Tibial nerve (tissue), 4 donors: Measurements from ENCODE around the gene ST6GALNAC3. TPM values are rescaled to one million over a fixed set of nuclear protein-coding genes. Genes with fewer than 3 reads are reported as not detected.

Experiments used
- DNase-seq, 2 donors: peaks; one replicate each; pipeline ENCODE4 v3.0.0-alpha.2; 2019; ENCODE audit warnings: low spot score in 2 of 2
- H3K27ac ChIP-seq, 4 donors: fragments of 200-600 bp; sonication (generic) in 3 of 4; one replicate each; pipeline ENCODE4 v1.5.1; 2017 to 2019; ENCODE audit warnings: mild to moderate bottlenecking in 1 of 4
- H3K27me3 ChIP-seq, 2 donors: fragments of 200-600 bp; sonication (generic) in 1 of 2; one replicate each; pipeline versions ENCODE4 v1.5.1 to v1.6.0; 2017 to 2019
- H3K36me3 ChIP-seq, 3 donors: fragments of 200-600 bp; sonication (generic); one replicate each; pipeline ENCODE4 v1.5.1; 2018 to 2019
- H3K4me1 ChIP-seq, 4 donors: fragments of 200-600 bp; sonication (generic) in 3 of 4; one replicate each; pipeline ENCODE4 v1.5.1; 2017 to 2019
- H3K4me3 ChIP-seq, 4 donors: fragments of 200-600 bp; sonication (generic) in 3 of 4; one replicate each; pipeline ENCODE4 v1.5.1; 2017 to 2019; ENCODE audit warnings: mild to moderate bottlenecking in 1 of 4, moderate library complexity in 1 of 4
- H3K9me3 ChIP-seq, 4 donors: fragments of 200-600 bp; sonication (generic) in 3 of 4; one replicate each; pipeline ENCODE4 v1.5.1; 2017 to 2019
- CTCF ChIP-seq, 5 experiments: fragments of 200-600 bp in 3 of 5; fragments of 450-650 bp in 2 of 5; sonication (generic) in 3 of 5; IDR thresholded peaks; one replicate each; pipeline ENCODE4 v1.5.1; 2016 to 2019; ENCODE audit warnings: antibody characterized with exemption in 5 of 5, mild to moderate bottlenecking in 3 of 5, moderate library complexity in 2 of 5
- EP300 ChIP-seq, 2 donors: sonication (generic); formaldehyde crosslinking; IDR thresholded peaks; one replicate each; pipeline ENCODE4 v1.6.1; 2017; ENCODE audit warnings: antibody characterized with exemption in 2 of 2, mild to moderate bottlenecking in 1 of 2
- POLR2A ChIP-seq, 2 donors: fragments of 450-650 bp; IDR thresholded peaks; one replicate each; pipeline ENCODE4 v1.6.1; 2017; ENCODE audit warnings: antibody characterized with exemption in 2 of 2, mild to moderate bottlenecking in 2 of 2, moderate library complexity in 2 of 2
- WGBS, 2 donors: methylation state at CpG; one replicate each; pipeline ENCODE4 v1.1.5; 2018; 5-methylcytosine and 5-hydroxymethylcytosine counted together
- total RNA-seq, 4 donors: library from RNA; depleted of rRNA; stranded (reverse); fragments of >200 nt; gene quantifications; one replicate each; pipeline ENCODE4 v1.1.0, GENCODE V29; 2016

The ST6GALNAC3 gene
- total RNA-seq, 4 donors from 2014 or later, result 2.7 to 6.6 (median 4.9) TPM

- H3K4me3 ChIP-seq, result no peak overlapping the region
- H3K27ac ChIP-seq, result no peak overlapping the region
- no peaks in the 10 kb centered on the region for H3K4me1 ChIP-seq
- H3K27me3 ChIP-seq, result no peaks in the 10 kb centered on the region
- TF ChIP-seq POLR2A (IDR thresholded peaks at IDR 0.05) (no peak), EP300 (IDR thresholded peaks at IDR 0.05) (no peak), CTCF (IDR thresholded peaks at IDR 0.05) (no peak)
- H3K36me3 ChIP-seq, result no peaks in the 10 kb centered on the region
- H3K9me3 ChIP-seq, result peaks cover 0 to 6% (median 0%) of the 10 kb centered on the region in 4 donors
- no peak for DNase-seq
- 91 to 96% methylated on average over 3 of the region's 3 CpGs for WGBS, 2 donors
Measured at GRCh38 chr1:76543495-76543894, 468.9 kb downstream of the ST6GALNAC3 start.

DNA sequence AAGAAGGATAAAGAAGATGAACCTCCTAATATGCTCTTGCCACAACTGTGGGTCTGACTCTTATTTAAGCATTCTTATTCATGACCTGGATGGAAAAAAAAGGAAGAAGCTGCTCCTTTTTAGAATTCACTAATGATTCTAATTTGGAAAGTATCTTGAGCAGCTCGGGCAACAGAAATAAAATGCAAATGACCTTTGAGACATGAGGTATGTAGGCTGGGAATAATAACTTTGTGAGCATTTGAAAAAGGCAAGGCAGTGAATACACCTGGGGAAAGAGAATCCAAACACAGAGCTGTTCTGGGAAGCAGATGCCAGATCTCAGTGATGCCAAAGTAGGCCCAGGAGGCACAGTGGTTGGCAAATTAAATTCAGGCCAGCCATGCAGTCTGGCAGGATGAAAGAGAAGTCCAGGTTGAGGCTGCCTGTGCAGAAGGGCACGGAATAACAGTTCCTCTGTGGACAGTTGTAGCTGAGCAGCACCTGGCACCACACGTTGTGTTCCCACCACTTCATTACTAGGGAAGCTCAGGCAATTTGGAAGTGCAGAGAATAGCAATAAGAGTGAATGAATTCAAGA is 471.9 kb downstream of the ST6GALNAC3 start:
- no peaks in the 10 kb centered on the region for H3K4me1 ChIP-seq
- no peak for DNase-seq
- H3K27me3 ChIP-seq, result no peaks in the 10 kb centered on the region
- TF ChIP-seq POLR2A (IDR thresholded peaks at IDR 0.05), result no peak
- no peak for TF ChIP-seq EP300 (IDR thresholded peaks at IDR 0.05)
- no peak for TF ChIP-seq CTCF (IDR thresholded peaks at IDR 0.05)
- WGBS, 2 donors, result 57 to 69% methylated on average over 3 of the region's 3 CpGs
- H3K27ac ChIP-seq, result no peak overlapping the region
- H3K9me3 ChIP-seq, result no peaks in the 10 kb centered on the region
- no peaks in the 10 kb centered on the region for H3K36me3 ChIP-seq
- no peak overlapping the region for H3K4me3 ChIP-seq

DNA sequence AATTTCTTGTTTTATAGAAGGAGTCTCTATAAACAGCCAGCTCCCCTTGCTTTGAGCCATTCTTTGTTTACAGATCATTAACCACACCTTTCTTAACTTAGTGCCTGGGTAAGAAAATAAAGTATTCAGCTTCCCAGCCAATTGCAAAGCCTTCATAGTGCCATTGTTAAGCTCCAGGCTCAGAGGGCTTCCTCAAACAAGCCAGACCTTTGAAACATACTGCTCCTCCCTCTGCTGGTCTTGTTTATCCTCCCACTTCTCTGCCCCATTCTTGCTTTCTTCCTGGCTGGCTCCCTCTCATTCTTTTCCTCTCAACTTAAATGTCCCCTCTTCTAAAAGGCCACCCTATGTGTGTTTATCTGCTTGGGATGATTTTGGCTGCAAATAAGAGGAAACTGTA is 473.4 kb downstream of the ST6GALNAC3 start:
- H3K9me3 ChIP-seq, result no peaks in the 10 kb centered on the region
- no peak for TF ChIP-seq CTCF (IDR thresholded peaks at IDR 0.05)
- TF ChIP-seq POLR2A (IDR thresholded peaks at IDR 0.05), result no peak
- no peak for TF ChIP-seq EP300 (IDR thresholded peaks at IDR 0.05)
- no peak for DNase-seq
- H3K4me1 ChIP-seq, result no peaks in the 10 kb centered on the region
- no peaks in the 10 kb centered on the region for H3K36me3 ChIP-seq
- no peak overlapping the region for H3K27ac ChIP-seq
- H3K4me3 ChIP-seq, result no peak overlapping the region
- H3K27me3 ChIP-seq, result no peaks in the 10 kb centered on the region

GRCh38 chr1:76548513-76549100 is 474.1 kb downstream of the ST6GALNAC3 start:
- H3K27me3 ChIP-seq, result no peaks in the 10 kb centered on the region
- DNase-seq, result no peak
- 81 to 83% methylated on average over 4 of the region's 4 CpGs for WGBS, 2 donors
- no peak overlapping the region for H3K4me3 ChIP-seq
- no peak overlapping the region for H3K27ac ChIP-seq
- H3K4me1 ChIP-seq, result no peaks in the 10 kb centered on the region
- no peaks in the 10 kb centered on the region for H3K36me3 ChIP-seq
- no peaks in the 10 kb centered on the region for H3K9me3 ChIP-seq
- TF ChIP-seq POLR2A (IDR thresholded peaks at IDR 0.05), result no peak
- TF ChIP-seq CTCF (IDR thresholded peaks at IDR 0.05), result no peak
- no peak for TF ChIP-seq EP300 (IDR thresholded peaks at IDR 0.05)

DNA sequence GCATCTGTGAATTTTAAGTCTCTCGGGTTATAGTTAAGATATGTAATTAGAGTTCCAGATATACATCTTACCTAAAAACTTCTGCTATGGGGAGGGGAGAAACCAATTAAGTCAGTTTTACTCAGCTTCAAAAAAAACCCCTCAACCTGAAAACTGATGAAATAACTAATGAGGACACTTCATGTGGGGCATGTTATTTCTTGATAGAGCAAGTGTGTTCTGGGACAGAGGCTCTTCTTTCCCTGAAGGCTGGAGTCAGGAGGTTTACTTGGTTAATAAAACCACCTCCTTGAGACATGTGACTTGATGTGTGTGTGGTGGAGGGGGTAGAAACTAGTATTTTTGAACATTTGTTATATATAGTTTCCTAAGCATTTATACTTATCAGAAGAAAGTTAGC is 479.7 kb downstream of the ST6GALNAC3 start:
- Histone ChIP-seq H3K9me3 (no peaks in the 10 kb centered on the region), H3K27me3 (no peaks in the 10 kb centered on the region), H3K27ac (no peak overlapping the region), H3K36me3 (no peaks in the 10 kb centered on the region), H3K4me1 (no peaks in the 10 kb centered on the region), H3K4me3 (no peak overlapping the region)
- no peak for DNase-seq
- TF ChIP-seq CTCF (IDR thresholded peaks at IDR 0.05) (no peak), POLR2A (IDR thresholded peaks at IDR 0.05) (no peak), EP300 (IDR thresholded peaks at IDR 0.05) (no peak)
- 97% methylated on average over 1 of the region's 1 CpG for WGBS, 2 donors
